A549 (cell line): ENCODE measurements around the gene SCAF8. TPM values are rescaled to one million over a fixed set of nuclear protein-coding genes. Genes with fewer than 3 reads are reported as not detected.

Experiments
- ATAC-seq, 2 experiments: fragments of 200-7000 bp in 1 of 2; fragments of >200 bp in 1 of 2; cut with Nextera tagmentation in 1 of 2; cut with Tn5 transposase in 1 of 2; 3 replicates each; pipeline versions ENCODE4 v1.8.0 to v1.9.1; 2018 to 2020; ENCODE audit warnings: mild to moderate bottlenecking in 1 of 2, moderate library complexity in 1 of 2
- CTCF ChIA-PET: fragments of 300-600 bp; sonication (Branson Sonifier 250); formaldehyde crosslinking; extraction: SDS; loops from one replicate; lab custom pipeline; 2021; ENCODE audit warnings: antibody characterized with exemption, inconsistent platforms; lab: Yijun Ruan, JAX
- POLR2A ChIA-PET: fragments of 350-600 bp; formaldehyde crosslinking; extraction: SDS; loops from one replicate; lab custom pipeline; 2021; ENCODE audit warnings: antibody characterized with exemption, inconsistent platforms; lab: Yijun Ruan, JAX
- DNase-seq, 2 experiments: peaks; one replicate each; pipeline versions ENCODE4 v3.0.0 to v3.0.0-alpha.2; 2011 to 2016; ENCODE audit warnings: low read depth in 1 of 2, low spot score in 1 of 2
- FAIRE-seq: peaks from 2 replicates; lab custom pipeline; 2011; peaks lifted over from hg19 to GRCh38; lab: Jason Lieb, UNC
- H3K27ac ChIP-seq, 2 experiments: fragments of >200 bp; sonication (Bioruptor Twin); formaldehyde crosslinking; 3 replicates each; pipeline ENCODE4 v1.5.1; 2016 to 2017
- H3K4me1 ChIP-seq: fragments of >200 bp; sonication (Bioruptor Twin); formaldehyde crosslinking; 3 replicates; pipeline ENCODE4 v1.6.1; 2016
- H3K4me2 ChIP-seq: fragments of >200 bp; sonication (Bioruptor Twin); formaldehyde crosslinking; 3 replicates; pipeline ENCODE4 v1.6.1; 2016
- H3K4me3 ChIP-seq: fragments of >200 bp; sonication (Bioruptor Twin); formaldehyde crosslinking; 3 replicates; pipeline ENCODE4 v1.5.1; 2016
- H3K9me3 ChIP-seq: fragments of >200 bp; sonication (Bioruptor Twin); formaldehyde crosslinking; 3 replicates; pipeline ENCODE4 v1.6.1; 2016
- BHLHE40 ChIP-seq: IDR thresholded peaks from 2 replicates; pipeline ENCODE4 v1.6.1; 2012; ENCODE audit warnings: low read depth, low read length, inconsistent platforms
- CBX8 ChIP-seq: fragments of 200-600 bp; sonication (generic); IDR thresholded peaks from 2 replicates; pipeline ENCODE4 v1.6.1; 2016
- CTCF ChIP-seq: fragments of >200 bp; sonication (Bioruptor Twin); formaldehyde crosslinking; IDR thresholded peaks from 3 replicates; pipeline ENCODE4 v1.5.1; 2016
- ELK1 ChIP-seq: fragments of 150-350 bp; IDR thresholded peaks from 2 replicates; pipeline ENCODE4 v1.6.1; 2014; ENCODE audit warnings: low read depth, mild to moderate bottlenecking, low read length
- EP300 ChIP-seq, 2 experiments: fragments of >200 bp; sonication (Bioruptor Twin); formaldehyde crosslinking; IDR thresholded peaks; 2 replicates in 1 of 2; 3 replicates in 1 of 2; pipeline ENCODE4 v1.6.1; 2016 to 2017
- ESRRA ChIP-seq: fragments of 150-350 bp; IDR thresholded peaks from 2 replicates; pipeline ENCODE4 v1.6.1; 2014; ENCODE audit warnings: mild to moderate bottlenecking, low read length, borderline replicate concordance
- FOSB ChIP-seq: fragments of 250-450 bp; sonication (Bioruptor Pico); IDR thresholded peaks from 2 replicates; pipeline ENCODE4 v1.5.0; 2020; ENCODE audit warnings: mild to moderate bottlenecking, moderate library complexity
- HDAC2 ChIP-seq: fragments of 200-600 bp; sonication (generic); IDR thresholded peaks from 2 replicates; pipeline ENCODE4 v1.6.1; 2016
- HEYL ChIP-seq: fragments of 250-450 bp; sonication (Bioruptor Pico); IDR thresholded peaks from 2 replicates; pipeline ENCODE4 v1.8.0; 2021; ENCODE audit warnings: mild to moderate bottlenecking, moderate library complexity
- HMGXB4 ChIP-seq: fragments of 250-450 bp; sonication (Bioruptor Pico); IDR thresholded peaks from 2 replicates; pipeline ENCODE4 v1.5.0; 2021; ENCODE audit warnings: mild to moderate bottlenecking, moderate library complexity, borderline replicate concordance
- HOXB5 ChIP-seq: fragments of 250-450 bp; sonication (Bioruptor Pico); IDR thresholded peaks from 2 replicates; pipeline ENCODE4 v1.5.0; 2020; ENCODE audit warnings: mild to moderate bottlenecking, moderate library complexity
- MAFK ChIP-seq: fragments of 450-650 bp; IDR thresholded peaks from 2 replicates; pipeline ENCODE4 v1.6.1; 2014; ENCODE audit not compliant: partially characterized antibody
- MYC ChIP-seq: IDR thresholded peaks from 2 replicates; pipeline ENCODE4 v1.6.1; 2012; ENCODE audit warnings: mild to moderate bottlenecking, inconsistent platforms, low read length, improper control_type of control experiment, borderline replicate concordance
- NR3C1 ChIP-seq: fragments of >200 bp; sonication (Bioruptor Twin); formaldehyde crosslinking; IDR thresholded peaks from 3 replicates; pipeline ENCODE4 v1.6.1; 2017
- PBX3 ChIP-seq: IDR thresholded peaks from 2 replicates; pipeline ENCODE4 v1.6.1; 2012
- PHF8 ChIP-seq: fragments of 200-600 bp; sonication (generic); IDR thresholded peaks from 2 replicates; pipeline ENCODE4 v1.6.1; 2016; ENCODE audit warnings: low read depth, mild to moderate bottlenecking, antibody characterized with exemption, moderate library complexity, borderline replicate concordance
- POLR2AphosphoS2 ChIP-seq: conservative IDR thresholded peaks from 2 replicates; pipeline ENCODE4 v1.6.1; 2012; ENCODE audit warnings: low read length, improper control_type of control experiment, inconsistent platforms
- RNF2 ChIP-seq: fragments of 200-600 bp; sonication (generic); IDR thresholded peaks from 2 replicates; pipeline ENCODE4 v1.6.1; 2016; ENCODE audit warnings: low read depth, mild to moderate bottlenecking, antibody characterized with exemption, moderate library complexity, borderline replicate concordance
- SMC3 ChIP-seq: fragments of >200 bp; sonication (Bioruptor Twin); formaldehyde crosslinking; IDR thresholded peaks from 3 replicates; pipeline ENCODE4 v1.6.1; 2018; ENCODE audit warnings: inconsistent platforms
- WGBS: methylation state at CpG from one replicate; pipeline ENCODE4 v1.1.6; 2017; ENCODE audit errors: missing lambda C conversion rate; 5-methylcytosine and 5-hydroxymethylcytosine counted together
- polyA plus RNA-seq, 4 experiments: library from polyadenylated mRNA; depleted of rRNA in 3 of 4; stranded (reverse); fragments of >200 nt; fragmentation: RNase III in 1 of 4; extraction: RNeasy Plus Mini Kit Qiagen cat#74134 plus additional on column Dnase treatment in 1 of 4; gene quantifications; 2 replicates in 3 of 4; 3 replicates in 1 of 4; pipeline ENCODE4 v1.2.3, GENCODE V29; 2011 to 2017

The SCAF8 gene
- polyA plus RNA-seq, 2 of the 4 experiments (the other 2 are of a cell fraction): 13.4 to 27.3 TPM

GRCh38 chr6:154864066-154864430, 130.8 kb downstream of the SCAF8 start:
- ChIA-PET POLR2A (no interaction called here), CTCF (interaction anchor here (1.0 kb wide), 1 partner anchor 188 kb away, joined by 3 read pairs; no protein-coding TSS in a partner anchor)
- Histone ChIP-seq H3K4me1 (peaks cover 10% of the 10 kb centered on the region), H3K4me2 (peak overlapping the region; percentile 26; the same call in 2 of the 3 replicates), H3K27ac (no peak overlapping the region), H3K4me3 (no peak overlapping the region), H3K9me3 (no peaks in the 10 kb centered on the region)
- WGBS: 36% methylated on average over 3 of the region's 3 CpGs
- DNase-seq (no peak), ATAC-seq (no peak), FAIRE-seq (no peak)
- TF ChIP-seq HOXB5 (CRISPR knock-in tag): no peak
- no peak for TF ChIP-seq BHLHE40
- TF ChIP-seq NR3C1: no peak
- no peak for TF ChIP-seq POLR2AphosphoS2
- no peak for TF ChIP-seq SMC3
- no peak for TF ChIP-seq FOSB (CRISPR knock-in tag)

- peaks cover 10% of the 10 kb centered on the region for H3K4me1 ChIP-seq
- H3K27ac ChIP-seq: no peak overlapping the region
- ATAC-seq (no peak), DNase-seq (no peak), FAIRE-seq (no peak)
- H3K4me2 ChIP-seq: no peak overlapping the region
- ChIA-PET POLR2A (no interaction called here), CTCF (no interaction called here)
- TF ChIP-seq POLR2AphosphoS2: no peak
- no peak for TF ChIP-seq ELK1
- TF ChIP-seq MAFK: no peak
- TF ChIP-seq HDAC2: no peak
- TF ChIP-seq MYC: no peak
- no peak for TF ChIP-seq EP300 (IDR thresholded peaks at IDR 0.05)
- TF ChIP-seq HEYL (CRISPR knock-in tag): no peak
- no peak for TF ChIP-seq NR3C1
- TF ChIP-seq CTCF: no peak
- no peak for TF ChIP-seq HMGXB4
- no peak for TF ChIP-seq ESRRA
- no peak for TF ChIP-seq PHF8
- no peak for TF ChIP-seq RNF2
- TF ChIP-seq CBX8: no peak
- no peak for TF ChIP-seq PBX3
- no peaks in the 10 kb centered on the region for H3K9me3 ChIP-seq
- 95% methylated on average over 4 of the region's 4 CpGs for WGBS
- no peak overlapping the region for H3K4me3 ChIP-seq
Observed at GRCh38 chr6:154865291-154865690, 132.1 kb downstream of the SCAF8 start.
